HG03354 (cell line): ENCODE results near the gene GPR148.

Source experiments
- ATAC-seq: cut with Tn5 transposase; IDR thresholded peaks from one replicate; pipeline ENCODE4 v1.9.1; 2021; ENCODE audit warnings: mild to moderate bottlenecking; ENCODE audit not compliant: unreplicated experiment, poor library complexity, severe bottlenecking

Gene GPR148

GRCh38 chr2:130766711-130767407 is 38.0 kb downstream of the GPR148 start:
- ATAC-seq: no peak

- ATAC-seq: no peak
Observed at GRCh38 chr2:130767408-130767775, 38.5 kb downstream of the GPR148 start.

- ATAC-seq: no peak
Observed at GRCh38 chr2:130768191-130768855, 39.5 kb downstream of the GPR148 start.

GRCh38 chr2:130769343-130769907 is 40.6 kb downstream of the GPR148 start:
- no peak for ATAC-seq

- ATAC-seq: no peak
Observed at GRCh38 chr2:130776550-130776949, 47.7 kb downstream of the GPR148 start.

GRCh38 chr2:130778781-130779180 is 49.9 kb downstream of the GPR148 start:
- ATAC-seq: no peak
